ENCODE data around the gene NAT8L. TPM values are rescaled to one million over a fixed set of nuclear protein-coding genes. Genes with fewer than 3 reads are reported as not detected.

NAT8L gene
- total and polyA plus RNA-seq, 2 donors (not counting 3 experiments of a cell fraction or from before 2014, with no cell fraction given) = 0.10 to 0.11 TPM

DNA sequence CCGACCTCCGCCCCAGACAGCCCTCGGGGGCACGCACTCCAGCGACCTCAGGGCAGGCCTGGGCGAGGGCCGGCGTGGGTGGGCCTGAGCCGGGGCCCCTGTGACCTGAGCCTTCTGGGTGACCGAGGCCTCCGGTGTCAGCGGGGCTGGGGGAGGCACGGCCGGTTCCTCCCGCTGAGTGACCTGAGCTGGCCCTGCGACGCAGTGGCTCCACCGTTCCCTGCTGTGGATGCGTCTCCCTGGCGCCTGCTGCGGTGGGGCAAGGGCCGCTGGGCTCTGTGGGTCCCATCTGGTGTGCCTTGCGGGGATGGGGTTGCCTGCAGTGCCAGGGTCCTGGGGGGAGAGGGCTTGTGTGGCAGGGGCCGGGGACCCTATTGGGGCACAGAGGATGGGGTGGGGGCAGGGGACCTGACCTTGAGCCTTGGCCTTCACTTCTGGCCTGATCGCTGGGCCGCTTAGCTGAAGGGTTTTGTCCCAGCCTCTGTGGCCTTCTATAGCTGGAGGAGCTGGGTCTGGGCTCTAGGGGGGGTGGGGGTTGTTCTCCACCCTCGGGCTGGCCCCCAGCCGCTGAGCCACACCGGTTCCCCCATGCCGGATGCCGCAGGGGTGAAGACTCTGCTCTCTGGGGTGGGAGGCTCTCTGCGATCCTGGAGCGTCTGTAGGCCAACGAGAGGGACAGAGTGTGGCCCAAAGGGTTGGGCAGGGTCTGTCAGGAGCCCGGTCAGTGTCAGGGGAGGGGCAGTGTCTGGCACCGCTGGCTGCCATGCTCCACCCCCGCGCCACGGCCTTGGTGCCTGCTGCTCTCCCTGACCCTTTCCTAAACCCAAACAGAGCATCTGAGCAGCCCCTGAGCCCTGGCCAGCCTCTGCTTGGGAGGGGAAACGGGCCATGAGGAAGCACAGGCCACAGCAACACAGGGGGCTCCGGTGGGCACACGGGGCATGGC lies 2.3 kb downstream of the NAT8L start:
- intact Hi-C loops (cut with micrococcal nuclease) (no loop called here), dilution Hi-C loops (cut with MboI; ENCODE audit: extremely low pct_ligation_motif_present, low sequenced_read_pairs) (no loop called here)
- Histone ChIP-seq H3K4me3 (replicated peaks in 1 of 3; ENCODE audit: insufficient read depth in 1 of 3, low read depth in 1 of 3, low read length in 3 of 3) (no peak overlapping the region), H3K9me1 (replicated peaks; ENCODE audit: control insufficient read depth, extremely low read depth, insufficient read depth, low read length) (no peaks in the 10 kb centered on the region), H3K27ac (ENCODE audit: insufficient read depth, low read depth, low read length) (no peak overlapping the region), H3K36me3 (ENCODE audit: control insufficient read depth in 2 of 2, extremely low read depth in 1 of 2, insufficient read depth in 2 of 2, low read length in 2 of 2) (no peaks in the 10 kb centered on the region), H2AFZ (ENCODE audit: low read depth, low read length) (no peak overlapping the region), H3K27me3 (ENCODE audit: control insufficient read depth in 2 of 2, insufficient read depth in 2 of 2, low read length in 2 of 2) (peaks cover 18 to 33% of the 10 kb centered on the region in 2 experiments), H3K4me2 (ENCODE audit: insufficient read depth, low read length) (no peak overlapping the region), H3K79me2 (ENCODE audit: control insufficient read depth, insufficient read depth, low read length) (no peaks in the 10 kb centered on the region), H3K9me3 (replicated peaks; ENCODE audit: control insufficient read depth, insufficient read depth, low read length) (no peaks in the 10 kb centered on the region), H4K20me1 (replicated peaks; ENCODE audit: control insufficient read depth, extremely low read depth, insufficient read depth, low read length) (no peaks in the 10 kb centered on the region), H3K4me1 (ENCODE audit: control insufficient read depth, extremely low read depth, insufficient read depth, low read length) (no peaks in the 10 kb centered on the region), H3K9ac (replicated peaks; ENCODE audit: extremely low read depth, insufficient read depth, low read length) (no peak overlapping the region)
- ChIA-PET POLR2A (no interaction called here), CTCF (no interaction called here)
- TF ChIP-seq CTCF (IDR thresholded peaks at IDR 0.05; ENCODE audit: extremely low read depth in 1 of 2, insufficient read depth in 1 of 2, low read depth in 1 of 2, low read length in 2 of 2) = no peak
- no peak for TF ChIP-seq MAX (IDR thresholded peaks at IDR 0.05; ENCODE audit: insufficient read depth, insufficient read length)
- no peak for TF ChIP-seq JUN (IDR thresholded peaks at IDR 0.05; ENCODE audit: borderline replicate concordance, insufficient read depth, insufficient read length, low read depth)
- no peak for TF ChIP-seq FOS (IDR thresholded peaks at IDR 0.05; ENCODE audit: borderline replicate concordance, insufficient read depth, low read length)
- TF ChIP-seq GATA2 (IDR thresholded peaks at IDR 0.05; ENCODE audit: insufficient read depth, insufficient read length, low read depth, low read length) = no peak
- no peak for TF ChIP-seq EZH2 (IDR thresholded peaks at IDR 0.05; ENCODE audit: borderline replicate concordance, low read depth, low read length, severe bottlenecking)
- TF ChIP-seq MYC (IDR thresholded peaks at IDR 0.05; ENCODE audit: low read depth, low read length) = no peak
- TF ChIP-seq POLR2A (IDR thresholded peaks at IDR 0.05; ENCODE audit: low read depth, low read length) = no peak
- TF ChIP-seq POLR2AphosphoS5 (IDR thresholded peaks at IDR 0.05; ENCODE audit: insufficient read depth, low read depth, low read length) = no peak
- FAIRE-seq (no peak), DNase-seq (ENCODE audit: low read depth, low spot score) (no peak)
- no TSS peak for BruUV-seq (replicated peaks)

Data from endothelial cell of umbilical vein (primary cell).